K562 (cell line): ENCODE results near the gene PPP1R37. TPM values are rescaled to one million over a fixed set of nuclear protein-coding genes. Genes with fewer than 3 reads are reported as not detected.

Experiments used
- GTF2F1 ChIP-seq: IDR thresholded peaks from 2 replicates; pipeline ENCODE4 v1.6.1; 2011; ENCODE audit warnings: low read depth, low read length, improper control_type of control experiment
- LARP7 ChIP-seq: fragments of 450-650 bp; IDR thresholded peaks from 2 replicates; pipeline ENCODE4 v1.6.1; 2016
- ZBTB40 ChIP-seq, 2 experiments: fragments of 450-650 bp in 1 of 2; sonication (generic) in 1 of 2; formaldehyde crosslinking in 1 of 2; IDR thresholded peaks; 2 replicates each; pipeline versions ENCODE4 v1.7.1 to v1.9.0; 2016 to 2022; ENCODE audit warnings: inconsistent platforms in 1 of 2, mild to moderate bottlenecking in 1 of 2, missing genetic modification reagents in 1 of 2
- ZNF12 ChIP-seq: sonication (generic); formaldehyde crosslinking; IDR thresholded peaks from 2 replicates; pipeline ENCODE4 v1.4.0; 2020; ENCODE audit warnings: mild to moderate bottlenecking, missing genetic modification reagents
- polyA plus RNA-seq, 8 experiments: library from polyadenylated mRNA; depleted of rRNA in 4 of 8; stranded (reverse) in 5 of 8; unstranded in 3 of 8; fragments of >200 nt; fragmentation: Nextera tagmentation in 2 of 8; fragmentation: Illumina TruSeq in 1 of 8; extraction: Ambion mirVana in 2 of 8; extraction: Trizol in 1 of 8; gene quantifications; 2 replicates each; pipeline versions ENCODE4 v1.2.1 to v1.2.3, GENCODE V29; 2011 to 2014; ENCODE audit warnings: inconsistent platforms in 1 of 8, missing spikeins in 1 of 8
- total RNA-seq, 7 experiments: library from RNA; depleted of rRNA in 6 of 7; stranded (reverse); fragments of >200 nt in 6 of 7; fragmentation: Illumina TruSeq in 2 of 7; extraction: Trizol in 2 of 7; gene quantifications; 2 replicates each; pipeline versions ENCODE4 v1.2.1 to v1.2.3, GENCODE V29; 2011 to 2021; ENCODE audit warnings: low replicate concordance in 1 of 7

PPP1R37 gene
- total and polyA plus RNA-seq, 9 of the 15 experiments (the other 6 are each of a cell fraction or from before 2014, with no cell fraction given) = 0.04 to 20.3 (median 7.3) TPM

- TF ChIP-seq ZBTB40 (IDR thresholded peaks at IDR 0.05) (no peak), ZBTB40 (CRISPR knock-in tag; IDR thresholded peaks at IDR 0.05) (no peak), GTF2F1 (no peak), LARP7 (no peak), ZNF12 (no peak)
These were observed 23.0 kb downstream of the PPP1R37 start (continued) for GRCh38 chr19:45115809-45116615.
